DOHH2 (cell line): ENCODE results near the gene RAD51B.
A peak's percentile ranks its signal among the peaks of the same experiment; 100 is the strongest.

ENCODE experiments used
- CTCF ChIP-seq: fragments of 200-600 bp; sonication (generic); IDR thresholded peaks from one replicate; pipeline ENCODE4 v1.5.1; 2014; ENCODE audit warnings: antibody characterized with exemption, mild to moderate bottlenecking, low read depth, low read length; ENCODE audit not compliant: poor library complexity, severe bottlenecking
- EZH2phosphoT487 ChIP-seq: fragments of 200-600 bp; sonication (generic); IDR thresholded peaks from 2 replicates; pipeline ENCODE4 v1.6.1; 2017; ENCODE audit warnings: borderline replicate concordance, mild to moderate bottlenecking, antibody characterized with exemption, low read length, moderate library complexity, mixed read lengths

DNA sequence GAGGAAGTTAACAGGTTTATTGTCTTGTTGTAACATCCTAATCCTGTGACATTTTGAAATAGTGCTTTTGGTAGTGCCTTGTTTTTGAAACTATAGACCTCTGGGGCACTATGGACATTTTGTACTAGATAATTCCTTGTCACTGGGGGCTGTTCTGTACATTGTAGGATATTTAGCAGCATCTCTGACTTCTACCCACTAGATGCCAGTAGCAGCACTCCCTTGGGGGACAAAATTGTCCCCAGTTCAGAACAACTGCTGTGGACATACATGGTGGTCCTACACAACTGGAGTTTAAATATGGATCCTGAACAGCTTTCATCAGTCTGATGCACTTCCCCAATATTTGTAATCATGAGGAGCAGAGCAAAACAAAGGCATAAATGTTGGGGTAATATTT is 264.7 kb downstream of the RAD51B start:
- peak; percentile 10 for TF ChIP-seq CTCF
- TF ChIP-seq EZH2phosphoT487 = no peak
